ENCODE data around the gene MAP2K5.

MAP2K5 gene

DNA sequence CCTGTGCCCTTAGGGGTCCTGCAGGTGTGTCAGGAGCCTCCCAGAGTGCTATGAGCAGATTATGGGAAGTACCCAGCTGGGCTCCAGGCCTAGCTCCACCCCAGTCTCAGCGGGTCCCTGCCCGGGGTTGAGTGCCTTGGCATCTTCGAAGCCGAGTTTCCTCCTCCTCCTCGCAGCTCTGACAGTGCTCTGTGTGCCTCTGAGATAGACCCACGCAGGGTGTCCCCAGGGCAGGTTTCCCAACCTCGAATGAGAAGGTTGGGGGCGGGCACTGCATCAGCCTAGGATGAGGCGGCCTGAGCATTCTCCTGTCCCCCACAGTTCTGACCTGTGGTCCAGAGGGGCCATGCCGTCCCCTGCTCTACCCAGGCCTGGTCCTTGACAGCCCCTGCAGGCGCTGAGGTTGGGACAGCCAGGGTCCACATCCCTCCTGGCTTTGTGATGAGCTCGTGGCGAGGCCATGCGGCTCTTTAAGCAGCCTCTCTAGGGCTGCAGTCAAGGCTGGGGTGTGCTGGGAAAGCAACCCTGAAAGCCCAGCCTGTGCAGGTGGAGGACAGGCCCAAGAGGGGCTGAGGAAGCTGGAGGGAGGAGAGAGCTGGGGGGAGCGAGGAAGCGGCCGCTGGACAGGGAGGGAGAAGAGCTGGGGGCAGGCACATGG is 262.6 kb downstream of the MAP2K5 start:
- no peak for TF ChIP-seq POLR2A (IDR thresholded peaks at IDR 0.05; ENCODE audit: low read length)
- TF ChIP-seq GATA1 (IDR thresholded peaks at IDR 0.05; ENCODE audit: low read depth, low read length): no peak
- no peak for DNase-seq

- TF ChIP-seq POLR2A (IDR thresholded peaks at IDR 0.05; ENCODE audit: low read length): no peak
- TF ChIP-seq GATA1 (IDR thresholded peaks at IDR 0.05; ENCODE audit: low read depth, low read length): no peak
- DNase-seq: no peak
Observed at GRCh38 chr15:67805666-67806516, 263.4 kb downstream of the MAP2K5 start.

DNA sequence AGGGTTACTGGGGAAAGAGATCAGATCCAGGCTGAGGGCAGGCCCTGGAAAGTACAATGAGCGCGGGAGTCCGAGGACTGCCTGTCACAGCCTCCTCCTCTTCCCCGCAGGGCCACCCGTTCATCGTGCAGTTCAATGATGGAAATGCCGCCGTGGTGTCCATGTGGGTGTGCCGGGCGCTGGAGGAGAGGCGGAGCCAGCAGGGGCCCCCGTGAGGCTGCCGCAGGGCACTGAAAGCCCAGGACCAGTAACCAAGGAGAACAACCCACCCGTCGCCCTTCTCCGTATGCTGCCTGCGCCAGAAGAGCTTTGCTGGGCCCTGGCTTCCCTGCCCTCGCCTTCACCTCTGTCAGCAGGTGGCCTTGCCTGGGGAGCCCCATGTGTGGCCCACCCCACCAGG is 264.0 kb downstream of the MAP2K5 start:
- no peak for TF ChIP-seq POLR2A (IDR thresholded peaks at IDR 0.05; ENCODE audit: low read length)
- no peak for TF ChIP-seq GATA1 (IDR thresholded peaks at IDR 0.05; ENCODE audit: low read depth, low read length)
- no peak for DNase-seq

DNA sequence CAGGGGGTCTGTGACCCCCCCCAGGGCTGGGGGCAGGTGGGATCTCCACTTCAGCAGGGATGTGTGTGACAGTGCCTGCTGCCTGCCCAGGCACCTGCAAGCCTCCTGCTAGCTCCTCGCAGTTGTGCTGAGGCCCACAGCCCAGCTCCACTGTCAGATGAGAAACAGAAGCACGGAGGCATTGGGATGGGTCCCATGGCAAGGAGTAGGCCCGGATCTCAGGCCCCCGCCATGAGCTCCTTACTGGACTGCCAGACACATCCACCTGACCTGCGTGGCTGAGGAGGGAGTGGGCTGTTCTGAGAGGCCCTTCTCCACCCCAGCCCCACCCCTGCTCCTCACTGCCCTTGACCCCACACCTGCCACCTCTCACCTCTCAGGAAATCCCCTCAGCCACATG is 264.6 kb downstream of the MAP2K5 start:
- DNase-seq: no peak
- no peak for TF ChIP-seq POLR2A (IDR thresholded peaks at IDR 0.05; ENCODE audit: low read length)

DNA sequence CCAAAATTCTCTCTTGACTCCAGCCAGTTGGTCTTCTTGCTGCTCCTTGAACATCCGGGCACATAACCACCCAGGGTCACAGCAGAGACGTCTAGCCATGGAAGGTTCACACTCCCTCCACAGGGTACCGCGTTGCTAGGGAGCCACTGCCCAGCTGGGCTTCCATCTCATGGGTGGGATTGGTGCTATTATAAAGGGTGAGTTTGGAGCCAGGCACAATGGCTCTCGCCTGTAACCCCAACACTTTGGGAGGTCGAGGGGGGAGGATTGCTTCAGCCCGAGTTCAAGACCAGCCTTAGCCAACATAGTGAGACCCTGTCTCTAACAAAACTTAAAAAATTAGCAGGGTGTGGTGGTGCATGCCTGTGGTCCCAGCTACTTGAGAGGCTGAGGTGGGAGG is 265.3 kb downstream of the MAP2K5 start:
- DNase-seq: no peak
- TF ChIP-seq GATA1 (IDR thresholded peaks at IDR 0.05; ENCODE audit: low read depth, low read length): no peak
- no peak for TF ChIP-seq POLR2A (IDR thresholded peaks at IDR 0.05; ENCODE audit: low read length)

DNA sequence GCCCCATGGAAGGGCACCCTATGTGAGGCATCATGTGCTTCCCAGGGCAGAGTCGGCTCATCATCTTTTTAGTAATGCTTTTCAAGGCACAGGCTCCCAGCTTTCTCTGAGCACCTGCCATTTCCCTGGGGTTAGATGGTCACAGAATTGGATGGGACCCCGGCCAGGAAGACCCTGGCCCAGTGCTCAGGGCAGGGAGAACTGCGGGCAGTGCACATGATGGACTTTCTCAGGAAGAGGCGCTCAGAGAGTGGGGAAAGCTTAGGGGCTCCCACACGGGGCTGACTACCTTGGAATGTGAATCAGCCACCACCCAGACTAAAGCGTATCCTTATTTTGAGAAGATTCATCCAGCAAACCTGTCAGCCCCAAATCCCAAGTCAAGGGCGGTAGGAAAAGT is 266.3 kb downstream of the MAP2K5 start:
- TF ChIP-seq POLR2A (IDR thresholded peaks at IDR 0.05; ENCODE audit: low read length): no peak
- no peak for TF ChIP-seq GATA1 (IDR thresholded peaks at IDR 0.05; ENCODE audit: low read depth, low read length)
- no peak for DNase-seq

DNA sequence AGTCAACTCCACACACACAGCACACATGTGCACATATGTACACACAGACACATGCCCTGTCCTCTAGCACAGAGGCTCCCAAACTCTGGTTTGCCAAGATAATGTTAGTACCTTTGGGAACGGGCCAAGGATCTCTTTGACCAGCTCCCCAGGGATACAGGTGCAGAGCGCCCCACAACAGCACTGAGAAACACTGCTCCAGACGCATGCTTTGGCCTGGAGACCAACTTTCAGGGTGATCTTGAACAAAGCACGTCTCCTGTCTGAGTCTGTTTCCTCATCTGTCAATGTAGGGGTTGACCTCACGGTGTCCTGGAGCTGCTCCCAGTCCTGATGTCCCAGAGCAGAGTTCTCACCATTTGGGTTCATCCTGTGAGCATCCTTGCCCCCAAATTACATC is 266.9 kb downstream of the MAP2K5 start:
- no peak for DNase-seq
- TF ChIP-seq POLR2A (IDR thresholded peaks at IDR 0.05; ENCODE audit: low read length) (no peak), GATA1 (IDR thresholded peaks at IDR 0.05; ENCODE audit: low read depth, low read length) (no peak)

DNA sequence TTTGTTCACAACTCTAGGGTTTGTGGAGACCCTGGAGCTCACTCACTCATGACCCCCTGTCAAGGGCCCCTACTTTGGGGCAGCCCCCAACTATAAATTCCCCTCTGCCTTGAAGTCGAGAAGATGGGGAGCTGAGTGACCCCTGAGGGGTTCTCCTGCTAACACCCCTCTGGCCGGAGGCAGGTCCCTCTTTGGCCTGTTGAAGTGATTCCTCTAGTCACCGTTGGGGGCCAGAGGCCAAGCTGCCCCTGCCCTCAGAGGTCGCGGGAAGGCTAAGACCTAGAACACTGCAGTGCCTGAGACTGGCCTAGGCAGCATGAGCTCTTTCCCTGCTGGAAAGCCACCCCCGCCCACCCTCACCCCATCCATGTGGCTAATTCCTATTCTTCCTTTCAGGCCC is 267.4 kb downstream of the MAP2K5 start:
- no peak for DNase-seq
- TF ChIP-seq GATA1 (IDR thresholded peaks at IDR 0.05; ENCODE audit: low read depth, low read length) (no peak), POLR2A (IDR thresholded peaks at IDR 0.05; ENCODE audit: low read length) (no peak)

DNA sequence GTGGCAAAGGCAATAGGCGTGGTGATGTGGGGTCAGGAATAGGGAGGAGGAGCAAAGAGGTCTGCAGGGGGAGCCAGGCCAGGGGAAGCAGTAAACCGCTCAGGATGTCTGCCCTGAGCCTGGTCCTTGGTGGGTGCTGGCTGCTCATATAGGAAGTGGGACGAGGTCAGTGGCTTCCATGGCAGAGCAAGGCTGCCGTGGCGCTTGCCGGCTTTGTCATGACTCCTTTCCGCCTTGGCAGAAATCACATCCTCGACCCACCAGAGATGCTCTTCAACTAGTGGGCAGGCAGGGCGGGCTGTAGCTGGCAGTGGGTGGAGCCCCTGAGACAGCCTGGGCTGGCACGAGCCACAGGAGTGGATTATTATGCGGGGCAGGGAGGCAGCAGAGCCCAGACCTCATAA is 269.7 kb downstream of the MAP2K5 start:
- TF ChIP-seq GATA1 (IDR thresholded peaks at IDR 0.05; ENCODE audit: low read depth, low read length) (no peak), POLR2A (IDR thresholded peaks at IDR 0.05; ENCODE audit: low read length) (no peak)
- DNase-seq: no peak

GRCh38 chr15:67813104-67813634 is 270.7 kb downstream of the MAP2K5 start:
- no peak for TF ChIP-seq GATA1 (IDR thresholded peaks at IDR 0.05; ENCODE audit: low read depth, low read length)
- DNase-seq: no peak

DNA sequence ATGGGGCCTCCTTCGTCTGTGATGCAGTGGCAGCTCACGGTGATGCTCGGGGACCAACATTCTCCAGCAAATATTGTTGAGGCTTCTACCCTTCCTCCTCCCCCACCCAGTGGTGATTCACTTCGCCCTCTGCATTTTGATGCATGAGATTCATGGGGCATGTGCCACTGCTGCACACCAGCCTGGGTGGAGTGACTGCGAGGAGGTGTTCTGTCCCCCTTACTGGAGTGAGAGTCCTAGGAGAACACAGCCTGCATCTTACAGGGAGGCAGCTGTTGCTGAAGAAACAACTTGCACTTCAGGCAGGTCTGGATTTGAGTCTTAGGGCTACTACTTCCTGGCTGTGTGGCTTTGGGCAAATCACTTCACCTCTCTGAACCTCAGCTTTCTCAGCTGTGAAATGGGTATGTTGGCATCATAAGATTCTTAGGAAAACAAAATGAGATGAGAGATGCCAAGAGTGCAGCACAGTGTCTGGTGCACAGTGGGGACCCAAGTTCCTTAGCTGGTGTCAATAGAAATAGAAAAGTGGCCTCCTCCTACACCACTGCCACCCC is 272.6 kb downstream of the MAP2K5 start:
- DNase-seq: no peak
- TF ChIP-seq GATA1 (IDR thresholded peaks at IDR 0.05; ENCODE audit: low read depth, low read length) (no peak), POLR2A (IDR thresholded peaks at IDR 0.05; ENCODE audit: low read length) (no peak)

- TF ChIP-seq GATA1 (IDR thresholded peaks at IDR 0.05; ENCODE audit: low read depth, low read length): no peak
- no peak for TF ChIP-seq POLR2A (IDR thresholded peaks at IDR 0.05; ENCODE audit: low read length)
- DNase-seq: no peak
Observed at GRCh38 chr15:67816668-67817067, 274.2 kb downstream of the MAP2K5 start.

DNA sequence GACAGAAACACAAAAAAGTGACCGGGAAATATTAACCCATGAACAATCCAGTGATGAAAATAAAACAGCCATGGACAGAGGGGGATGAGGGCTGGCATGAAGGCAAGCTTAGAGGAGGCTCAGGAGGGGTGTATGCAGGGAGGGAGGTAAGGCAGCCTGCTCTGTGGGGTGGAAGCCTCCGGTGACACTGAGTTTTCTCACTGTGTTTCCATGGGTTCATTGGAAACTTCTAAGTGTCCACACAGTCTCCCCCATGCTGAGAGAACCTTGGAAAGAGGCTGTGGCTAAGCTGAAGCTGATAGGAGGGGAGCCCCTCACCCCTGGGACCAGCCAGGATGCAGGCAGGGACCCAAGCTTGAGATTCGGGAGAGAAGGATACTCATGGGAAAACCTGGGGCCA is 276.0 kb downstream of the MAP2K5 start:
- DNase-seq: no peak
- TF ChIP-seq GATA1 (IDR thresholded peaks at IDR 0.05; ENCODE audit: low read depth, low read length) (no peak), POLR2A (IDR thresholded peaks at IDR 0.05; ENCODE audit: low read length) (no peak)

DNA sequence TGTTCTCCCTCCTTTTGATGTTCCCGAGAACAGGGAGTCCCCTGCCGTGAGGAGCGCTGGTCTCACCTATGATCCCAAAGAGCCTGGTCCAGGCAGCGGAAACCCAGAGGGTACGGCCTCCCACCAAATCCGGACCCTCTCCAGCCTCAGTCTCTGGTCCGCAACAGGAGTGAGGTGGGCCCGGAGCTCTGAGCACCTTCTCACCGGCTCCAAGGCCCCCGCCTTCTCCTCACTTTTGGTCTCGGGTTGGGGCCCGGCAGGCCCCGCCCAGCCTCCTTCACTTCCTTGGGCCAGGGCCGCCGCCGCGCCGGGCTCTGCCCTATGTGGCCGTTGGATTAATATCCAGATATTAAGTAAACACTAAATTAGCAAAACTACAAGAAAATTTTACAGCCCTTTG is 277.1 kb downstream of the MAP2K5 start:
- no peak for TF ChIP-seq POLR2A (IDR thresholded peaks at IDR 0.05; ENCODE audit: low read length)
- TF ChIP-seq GATA1 (IDR thresholded peaks at IDR 0.05; ENCODE audit: low read depth, low read length): no peak
- no peak for DNase-seq
